ENCODE data around the gene MYH2. TPM values are rescaled to one million over a fixed set of nuclear protein-coding genes. Genes with fewer than 3 reads are reported as not detected.

Gene MYH2
- total RNA-seq, 1 donor from 2014 or later: not detected

DNA sequence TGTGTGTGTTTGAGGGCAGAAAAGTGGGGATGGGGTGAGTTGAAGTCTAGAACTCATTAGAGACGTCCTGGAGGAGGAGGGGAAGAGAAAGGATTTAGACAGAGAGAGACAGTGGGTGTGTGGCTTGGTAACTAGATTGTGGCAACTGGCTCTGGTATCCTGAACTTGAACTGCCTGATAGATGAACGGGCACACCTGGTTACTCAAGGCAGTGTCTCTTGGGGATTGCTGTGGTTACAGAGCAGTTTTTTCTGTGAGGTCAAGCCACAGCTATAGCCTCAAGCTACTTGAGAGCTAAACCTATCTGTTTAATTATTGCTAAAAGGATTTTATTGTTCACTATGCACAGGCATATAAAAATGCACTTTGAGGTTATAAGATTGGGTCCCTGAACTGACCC, 29.8 kb upstream of the MYH2 start:
- TF ChIP-seq, protein P1, sequence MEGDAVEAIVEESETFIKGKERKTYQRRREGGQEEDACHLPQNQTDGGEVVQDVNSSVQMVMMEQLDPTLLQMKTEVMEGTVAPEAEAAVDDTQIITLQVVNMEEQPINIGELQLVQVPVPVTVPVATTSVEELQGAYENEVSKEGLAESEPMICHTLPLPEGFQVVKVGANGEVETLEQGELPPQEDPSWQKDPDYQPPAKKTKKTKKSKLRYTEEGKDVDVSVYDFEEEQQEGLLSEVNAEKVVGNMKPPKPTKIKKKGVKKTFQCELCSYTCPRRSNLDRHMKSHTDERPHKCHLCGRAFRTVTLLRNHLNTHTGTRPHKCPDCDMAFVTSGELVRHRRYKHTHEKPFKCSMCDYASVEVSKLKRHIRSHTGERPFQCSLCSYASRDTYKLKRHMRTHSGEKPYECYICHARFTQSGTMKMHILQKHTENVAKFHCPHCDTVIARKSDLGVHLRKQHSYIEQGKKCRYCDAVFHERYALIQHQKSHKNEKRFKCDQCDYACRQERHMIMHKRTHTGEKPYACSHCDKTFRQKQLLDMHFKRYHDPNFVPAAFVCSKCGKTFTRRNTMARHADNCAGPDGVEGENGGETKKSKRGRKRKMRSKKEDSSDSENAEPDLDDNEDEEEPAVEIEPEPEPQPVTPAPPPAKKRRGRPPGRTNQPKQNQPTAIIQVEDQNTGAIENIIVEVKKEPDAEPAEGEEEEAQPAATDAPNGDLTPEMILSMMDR (IDR thresholded peaks at IDR 0.05; ENCODE audit: insufficient read depth, low read length, severe bottlenecking): no peak
- FAIRE-seq (no peak), DNase-seq (ENCODE audit: low read depth) (no peak)

DNA sequence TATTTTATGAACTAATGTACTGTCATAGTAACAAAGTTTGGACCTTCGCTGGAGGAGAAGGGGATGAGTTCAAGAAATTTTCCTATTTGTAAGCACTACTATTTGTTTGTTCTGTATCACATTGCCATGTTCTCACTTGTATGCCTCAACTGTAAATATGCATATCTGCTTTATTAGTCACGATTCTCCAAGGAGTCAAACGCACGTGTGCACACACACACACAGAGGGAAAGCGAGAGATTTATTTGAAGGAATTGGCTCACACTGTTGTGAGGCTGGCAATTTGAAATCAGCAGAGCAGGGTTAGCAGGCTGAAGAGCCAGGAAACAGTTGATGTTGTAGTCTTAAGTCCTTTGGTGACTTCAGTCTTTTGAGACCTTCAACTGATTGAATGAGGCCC, 24.9 kb upstream of the MYH2 start:
- Histone ChIP-seq H3K36me3 (ENCODE audit: control insufficient read depth, insufficient read depth, low read length) (no peaks in the 10 kb centered on the region), H3K27me3 (ENCODE audit: control insufficient read depth, insufficient read depth, low read length) (no peaks in the 10 kb centered on the region), H3K4me3 (ENCODE audit: low read depth, low read length) (no peak overlapping the region)
- peak; percentile 70 for DNase-seq (ENCODE audit: low read depth)
- FAIRE-seq: no peak
- TF ChIP-seq, protein P1 (IDR thresholded peaks at IDR 0.05; ENCODE audit: insufficient read depth, low read length, severe bottlenecking): no peak

More for the DNA sequence above, 29.8 kb upstream of the MYH2 start:
- no peaks in the 10 kb centered on the region for H3K27me3 ChIP-seq (ENCODE audit: control insufficient read depth, insufficient read depth, low read length)
- H3K36me3 ChIP-seq (ENCODE audit: control insufficient read depth, insufficient read depth, low read length): no peaks in the 10 kb centered on the region
- no peak overlapping the region for H3K4me3 ChIP-seq (ENCODE audit: low read depth, low read length)

DNA sequence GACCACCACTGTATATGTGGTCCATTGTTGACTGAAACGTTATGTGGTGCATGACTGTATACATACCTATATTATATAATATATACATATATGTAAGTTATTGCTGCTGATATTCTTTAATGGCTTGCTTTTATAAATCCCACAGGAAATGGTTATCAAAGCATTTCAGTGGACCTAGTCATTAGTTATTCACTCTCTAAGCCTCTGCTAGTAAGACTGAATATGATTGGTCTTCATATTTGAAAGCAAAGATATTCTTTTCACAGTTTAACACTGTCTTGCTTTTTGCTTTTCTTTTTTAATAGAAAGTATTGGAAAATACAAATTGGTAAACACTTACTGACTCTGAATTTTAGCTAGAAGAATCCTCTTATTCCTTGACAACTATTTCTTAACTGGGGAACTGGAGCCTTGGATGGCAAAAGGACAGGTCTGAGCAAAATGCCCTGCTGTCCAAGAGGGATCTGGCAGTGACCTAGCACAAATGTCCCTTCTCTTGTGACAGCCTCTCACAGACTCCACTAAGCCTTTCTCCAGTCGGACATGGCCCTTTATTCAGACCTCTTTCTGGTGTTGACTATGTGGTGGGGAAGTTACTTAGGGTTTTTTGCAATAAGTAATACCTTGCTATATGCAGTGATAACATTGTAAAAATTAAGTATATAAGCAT, 14.7 kb upstream of the MYH2 start:
- DNase-seq (ENCODE audit: low read depth) (no peak), FAIRE-seq (no peak)
- no peaks in the 10 kb centered on the region for H3K36me3 ChIP-seq (ENCODE audit: control insufficient read depth, insufficient read depth, low read length)
- H3K4me3 ChIP-seq (ENCODE audit: low read depth, low read length): no peak overlapping the region
- H3K27me3 ChIP-seq (ENCODE audit: control insufficient read depth, insufficient read depth, low read length): no peaks in the 10 kb centered on the region
- TF ChIP-seq, protein P1 (IDR thresholded peaks at IDR 0.05; ENCODE audit: insufficient read depth, low read length, severe bottlenecking): no peak

DNA sequence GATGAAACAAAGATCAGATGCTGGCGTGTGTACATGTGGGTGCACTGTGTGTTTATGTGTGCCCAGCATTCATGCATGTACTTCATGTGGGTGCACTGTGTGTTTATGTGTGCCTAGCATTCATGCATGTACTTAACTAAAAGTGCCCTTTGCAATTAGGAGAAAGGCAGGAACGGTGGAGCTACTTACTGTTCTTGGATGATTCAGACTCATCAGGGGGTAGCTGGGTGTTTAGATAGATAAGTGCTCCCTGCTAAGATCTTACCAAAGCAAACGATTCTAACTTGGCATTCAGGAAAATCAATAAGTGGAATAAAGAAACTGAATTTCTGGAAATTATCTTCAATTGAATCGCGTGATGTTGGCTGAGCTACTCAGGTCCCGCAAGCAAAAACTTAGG, 8.6 kb upstream of the MYH2 start:
- H3K4me3 ChIP-seq (ENCODE audit: low read depth, low read length): no peak overlapping the region
- no peaks in the 10 kb centered on the region for H3K27me3 ChIP-seq (ENCODE audit: control insufficient read depth, insufficient read depth, low read length)
- H3K36me3 ChIP-seq (ENCODE audit: control insufficient read depth, insufficient read depth, low read length): no peaks in the 10 kb centered on the region
- TF ChIP-seq, protein P1 (IDR thresholded peaks at IDR 0.05; ENCODE audit: insufficient read depth, low read length, severe bottlenecking): no peak
- FAIRE-seq: no peak
- no peak for DNase-seq (ENCODE audit: low read depth)

DNA sequence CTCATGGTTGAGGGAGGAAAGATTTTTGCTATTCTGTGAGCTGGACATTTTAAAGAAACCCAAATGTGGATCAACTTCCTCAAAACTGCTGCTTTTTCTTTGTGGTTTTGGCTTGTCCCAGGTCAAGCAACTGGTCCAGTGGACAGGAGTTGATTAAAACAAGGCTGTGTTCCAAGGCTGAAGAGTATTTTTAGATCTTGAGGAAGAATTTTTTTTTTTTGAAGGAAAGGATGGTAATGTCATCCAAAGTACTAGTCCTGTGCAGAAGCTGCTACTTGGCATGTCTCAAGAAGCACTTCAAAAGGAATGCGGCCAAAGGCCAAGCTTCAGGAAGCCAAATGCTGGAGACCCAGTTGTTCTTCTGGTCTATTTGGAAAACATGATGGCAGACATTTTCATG, 8.0 kb upstream of the MYH2 start:
- TF ChIP-seq, protein P1 (IDR thresholded peaks at IDR 0.05; ENCODE audit: insufficient read depth, low read length, severe bottlenecking): no peak

More for the DNA sequence above, 8.0 kb upstream of the MYH2 start:
- DNase-seq (ENCODE audit: low read depth): no peak
- Histone ChIP-seq H3K27me3 (ENCODE audit: control insufficient read depth, insufficient read depth, low read length) (no peaks in the 10 kb centered on the region), H3K4me3 (ENCODE audit: low read depth, low read length) (no peak overlapping the region), H3K36me3 (ENCODE audit: control insufficient read depth, insufficient read depth, low read length) (no peaks in the 10 kb centered on the region)
- no peak for FAIRE-seq
